Left lung (tissue), 10 donors: ENCODE results near the gene CSTPP1. TPM values are rescaled to one million over a fixed set of nuclear protein-coding genes. Genes with fewer than 3 reads are reported as not detected.

Source experiments
- ATAC-seq: fragments of 200-7000 bp; cut with Tn5 transposase; one replicate; pipeline ENCODE4 v1.9.1; 2020; ENCODE audit warnings: moderate library complexity
- DNase-seq, 4 donors: peaks; one replicate each; pipeline ENCODE4 v3.0.0-alpha.2; 2013 to 2020
- H3K27ac ChIP-seq, 2 donors: fragments of 200-600 bp; sonication (generic) in 1 of 2; one replicate each; pipeline versions ENCODE4 v1.5.0 to v1.8.0; 2020 to 2021
- H3K27me3 ChIP-seq, 2 donors: fragments of 200-600 bp; sonication (generic) in 1 of 2; one replicate each; pipeline versions ENCODE4 v1.5.0 to v1.8.0; 2020 to 2021
- H3K36me3 ChIP-seq, 2 donors: fragments of 200-600 bp; sonication (generic) in 1 of 2; one replicate each; pipeline versions ENCODE4 v1.5.0 to v1.8.0; 2020 to 2021
- H3K4me1 ChIP-seq, 2 donors: fragments of 200-600 bp; one replicate each; pipeline ENCODE4 v1.8.0; 2021
- H3K4me3 ChIP-seq, 2 donors: fragments of 200-600 bp; sonication (generic) in 1 of 2; one replicate each; pipeline versions ENCODE4 v1.5.0 to v1.8.0; 2020 to 2021; ENCODE audit warnings: mild to moderate bottlenecking in 1 of 2
- H3K9me3 ChIP-seq, 2 donors: fragments of 200-600 bp; sonication (generic) in 1 of 2; one replicate each; pipeline versions ENCODE4 v1.5.0 to v1.8.0; 2020 to 2021
- CTCF ChIP-seq, 2 donors: fragments of 200-600 bp; sonication (generic) in 1 of 2; IDR thresholded peaks; one replicate each; pipeline versions ENCODE4 v1.5.0 to v1.8.0; 2021; ENCODE audit warnings: antibody characterized with exemption in 2 of 2
- intact Hi-C, 2 donors: fragments of 100-400 bp; cut with DNase I; formaldehyde crosslinking; loops; one replicate each; pipeline versions ENCODE4 v1.11.2 to v1.14.2; 2022
- polyA plus RNA-seq, 6 donors: library from polyadenylated mRNA; unstranded; fragments of 120-200 nt; gene quantifications; one replicate each; pipeline ENCODE4 v1.2.1, GENCODE V29; 2013; ENCODE audit not compliant: insufficient read length in 6 of 6
- total RNA-seq, 2 donors: library from RNA; stranded (reverse); fragmentation: NEBNext Ultra II Directional; extraction: Animal tissue kit (Norgen Biotek cat#: 25700); gene quantifications; one replicate each; pipeline ENCODE4 v1.2.1, GENCODE V29; 2021
- donor health status: DM: no; HTN: yes; CAD: no.
- donor health status: DM: no; HTN: no; CAD: no.

The CSTPP1 gene
- total and polyA plus RNA-seq, 8 donors = 28.7 to 56.0 (median 51.4) TPM

- ATAC-seq (peak; percentile 61), DNase-seq (peak in 1 of 4 donors; percentile 5)
- H3K27ac ChIP-seq = no peak overlapping the region
- no peaks in the 10 kb centered on the region for H3K9me3 ChIP-seq
- TF ChIP-seq CTCF (IDR thresholded peaks at IDR 0.05) = no peak
- no peaks in the 10 kb centered on the region for H3K36me3 ChIP-seq
- H3K4me3 ChIP-seq = no peak overlapping the region
- intact Hi-C loops = no loop called here
- H3K27me3 ChIP-seq = no peaks in the 10 kb centered on the region
- H3K4me1 ChIP-seq = no peaks in the 10 kb centered on the region
Observed at GRCh38 chr11:46972343-46972742, 35.8 kb downstream of the CSTPP1 start.

GRCh38 chr11:46972821-46973220 is 36.3 kb downstream of the CSTPP1 start:
- H3K4me3 ChIP-seq = no peak overlapping the region
- H3K27me3 ChIP-seq = no peaks in the 10 kb centered on the region
- H3K9me3 ChIP-seq = no peaks in the 10 kb centered on the region
- intact Hi-C loops = no loop called here
- DNase-seq (no peak), ATAC-seq (no peak)
- H3K36me3 ChIP-seq = no peaks in the 10 kb centered on the region
- no peaks in the 10 kb centered on the region for H3K4me1 ChIP-seq
- no peak overlapping the region for H3K27ac ChIP-seq
- TF ChIP-seq CTCF (IDR thresholded peaks at IDR 0.05) = no peak

- Histone ChIP-seq H3K36me3 (no peaks in the 10 kb centered on the region), H3K27ac (no peak overlapping the region), H3K27me3 (no peaks in the 10 kb centered on the region), H3K4me3 (no peak overlapping the region), H3K4me1 (peaks cover 0 to 3% of the 10 kb centered on the region in 2 donors), H3K9me3 (no peaks in the 10 kb centered on the region)
- no peak for TF ChIP-seq CTCF (IDR thresholded peaks at IDR 0.05)
- intact Hi-C loops = no loop called here
- no peak for DNase-seq
- ATAC-seq = no peak
Observed at GRCh38 chr11:46976182-46976854, 39.8 kb downstream of the CSTPP1 start.

- H3K9me3 ChIP-seq = no peaks in the 10 kb centered on the region
- no peaks in the 10 kb centered on the region for H3K27me3 ChIP-seq
- peaks cover 0 to 10% of the 10 kb centered on the region in 2 donors for H3K4me1 ChIP-seq
- no peak for TF ChIP-seq CTCF (IDR thresholded peaks at IDR 0.05)
- H3K4me3 ChIP-seq = no peak overlapping the region
- no peaks in the 10 kb centered on the region for H3K36me3 ChIP-seq
- ATAC-seq (no peak), DNase-seq (peak in 1 of 4 donors; percentile 13)
- intact Hi-C loops = no loop called here
- H3K27ac ChIP-seq = no peak overlapping the region
Observed at GRCh38 chr11:46977038-46977813, 40.7 kb downstream of the CSTPP1 start.

GRCh38 chr11:46978005-46978491 is 41.5 kb downstream of the CSTPP1 start:
- H3K36me3 ChIP-seq = no peaks in the 10 kb centered on the region
- TF ChIP-seq CTCF (IDR thresholded peaks at IDR 0.05) = no peak
- DNase-seq (no peak), ATAC-seq (no peak)
- peaks cover 0 to 10% of the 10 kb centered on the region in 2 donors for H3K4me1 ChIP-seq
- no peak overlapping the region for H3K27ac ChIP-seq
- intact Hi-C loops = no loop called here
- H3K9me3 ChIP-seq = no peaks in the 10 kb centered on the region
- no peak overlapping the region for H3K4me3 ChIP-seq
- no peaks in the 10 kb centered on the region for H3K27me3 ChIP-seq
